Measurements from ENCODE around the gene ATP12A.

Gene ATP12A

DNA sequence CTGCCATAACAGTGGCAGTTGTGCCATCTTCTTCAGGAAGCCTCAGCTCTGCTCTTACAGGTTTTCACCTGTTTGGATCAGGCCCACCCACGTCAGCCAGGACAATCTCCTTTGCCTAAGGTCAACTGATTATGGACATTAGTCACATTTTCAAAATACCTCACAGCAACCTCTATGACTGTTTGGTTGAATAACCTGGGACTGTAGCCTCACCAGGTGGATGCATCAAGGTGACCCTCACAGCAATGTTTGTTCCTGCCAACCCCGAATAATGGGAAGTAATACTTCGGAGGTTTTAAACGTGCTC is 17.2 kb upstream of the ATP12A start:
- no peak for DNase-seq (ENCODE audit: low read depth in 3 of 3)

DNA sequence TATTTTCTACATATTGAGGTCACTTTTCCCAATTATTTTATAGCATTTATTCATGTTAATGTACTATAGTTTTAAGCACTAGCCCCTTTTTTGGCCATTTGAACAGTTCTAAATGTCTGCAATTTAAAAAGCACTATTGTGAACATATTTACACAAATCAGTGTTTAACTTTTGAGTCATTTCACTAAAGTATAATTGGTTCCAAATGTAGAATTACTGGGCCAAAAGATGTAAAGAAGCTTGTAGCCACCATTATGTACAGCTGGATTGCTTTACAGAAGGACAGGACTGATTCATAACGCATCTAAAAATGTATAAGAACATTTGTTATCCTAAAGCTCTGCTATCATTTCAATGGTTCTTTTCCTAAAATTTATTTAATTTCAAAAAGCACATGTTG is 16.6 kb upstream of the ATP12A start:
- DNase-seq (ENCODE audit: low read depth in 3 of 3), result no peak

DNA sequence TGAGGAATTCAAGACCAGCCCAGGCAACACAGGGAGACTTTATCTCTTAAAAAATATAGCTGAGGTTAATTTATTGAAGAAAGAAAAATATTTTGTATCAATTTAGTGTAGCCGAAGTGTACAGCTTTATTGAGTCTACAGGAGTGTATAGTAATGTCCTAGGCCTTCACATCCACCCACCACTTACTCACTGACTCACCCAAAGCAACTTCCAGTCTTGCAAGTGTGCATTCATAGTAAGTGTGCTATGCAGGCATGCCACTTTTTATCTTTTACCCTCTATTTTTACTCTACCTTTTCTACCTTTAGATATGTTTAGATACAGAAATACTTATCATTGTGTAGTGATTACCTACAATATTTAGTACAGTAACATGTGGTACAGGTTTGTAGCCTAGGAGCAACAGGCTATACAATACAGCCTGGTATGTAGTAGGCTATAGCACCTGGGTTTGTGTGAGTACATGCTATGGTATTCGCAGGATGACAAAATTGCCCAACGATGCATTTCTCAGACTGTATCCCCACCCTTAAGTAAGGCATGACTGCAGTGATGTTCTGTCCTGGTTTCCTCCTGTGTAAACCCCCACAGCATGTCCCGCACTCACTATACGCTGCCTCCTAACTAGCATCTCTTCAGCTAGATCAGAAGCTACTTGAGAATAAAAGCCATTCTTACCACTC is 15.3 kb upstream of the ATP12A start:
- no peak for DNase-seq (ENCODE audit: low read depth in 3 of 3)

DNA sequence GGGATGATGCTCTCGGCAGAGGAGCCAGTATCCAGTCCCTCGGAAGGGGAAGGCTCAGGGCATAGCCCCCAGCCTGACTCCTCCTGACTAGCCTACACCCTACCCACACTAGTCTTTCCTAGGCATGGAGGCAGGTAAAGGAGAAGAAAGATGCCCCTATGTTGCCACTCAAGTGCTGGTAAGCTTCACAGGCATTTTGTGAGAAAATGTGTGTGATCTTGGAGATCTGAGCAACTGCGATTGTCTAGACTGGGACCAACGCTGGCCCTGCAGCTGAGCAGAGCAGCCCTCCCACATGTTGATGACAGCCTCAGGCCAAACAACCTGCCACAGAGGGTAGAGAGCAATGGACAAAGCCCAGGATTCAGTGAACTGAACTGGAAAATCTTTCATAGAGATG is 11.7 kb upstream of the ATP12A start:
- DNase-seq (ENCODE audit: low read depth in 3 of 3), result no peak

DNA sequence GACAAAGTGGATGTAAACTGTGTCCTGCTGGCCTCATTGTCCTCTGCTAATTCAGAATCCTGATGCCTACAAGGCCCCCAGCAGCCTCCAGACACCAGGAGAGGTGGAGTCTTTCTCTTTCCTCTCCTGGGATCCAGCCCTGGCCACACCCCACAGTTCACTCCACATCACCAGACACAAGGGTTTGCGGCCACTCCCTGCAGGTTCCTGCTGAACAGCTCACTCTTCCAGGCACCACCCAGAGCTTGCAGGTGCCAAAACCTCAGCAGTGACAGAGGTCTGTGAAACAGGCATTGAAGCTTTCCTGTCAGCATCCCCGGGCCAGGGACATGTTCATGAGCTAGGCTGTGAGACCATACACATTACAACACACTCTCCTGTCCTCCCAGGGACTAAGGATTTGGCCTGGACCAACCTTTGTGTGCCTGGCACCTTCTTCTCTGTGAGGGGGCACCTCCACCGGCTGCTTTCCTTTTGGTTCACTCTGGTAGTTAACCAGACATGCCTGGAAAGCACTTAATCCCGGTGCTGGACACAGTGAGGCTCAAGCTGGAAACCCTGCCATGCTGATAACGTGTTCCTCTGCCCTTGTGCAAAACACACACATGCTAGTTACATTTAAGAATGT is 11.1 kb upstream of the ATP12A start:
- no peak for DNase-seq (ENCODE audit: low read depth in 3 of 3)

DNA sequence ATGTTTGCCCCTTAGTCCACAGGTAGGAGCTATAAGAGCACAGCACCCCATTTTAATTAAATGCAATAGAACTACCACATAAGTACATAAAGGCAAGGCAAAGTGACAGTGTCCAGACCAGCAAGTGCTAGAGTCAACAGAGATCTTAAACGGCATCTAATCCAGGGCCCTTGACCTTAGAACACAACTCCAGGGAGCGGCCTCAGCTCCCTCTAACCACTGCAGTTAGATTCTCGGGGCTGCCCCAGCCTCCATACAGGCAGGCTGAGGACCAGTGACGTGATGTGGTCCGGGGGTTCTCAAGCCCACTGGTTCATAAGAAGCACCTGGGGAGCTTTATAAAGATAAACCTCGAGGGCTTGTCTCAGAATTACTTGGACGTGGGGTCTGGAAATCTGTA is 10.0 kb upstream of the ATP12A start:
- no peak for DNase-seq (ENCODE audit: low read depth in 3 of 3)

DNA sequence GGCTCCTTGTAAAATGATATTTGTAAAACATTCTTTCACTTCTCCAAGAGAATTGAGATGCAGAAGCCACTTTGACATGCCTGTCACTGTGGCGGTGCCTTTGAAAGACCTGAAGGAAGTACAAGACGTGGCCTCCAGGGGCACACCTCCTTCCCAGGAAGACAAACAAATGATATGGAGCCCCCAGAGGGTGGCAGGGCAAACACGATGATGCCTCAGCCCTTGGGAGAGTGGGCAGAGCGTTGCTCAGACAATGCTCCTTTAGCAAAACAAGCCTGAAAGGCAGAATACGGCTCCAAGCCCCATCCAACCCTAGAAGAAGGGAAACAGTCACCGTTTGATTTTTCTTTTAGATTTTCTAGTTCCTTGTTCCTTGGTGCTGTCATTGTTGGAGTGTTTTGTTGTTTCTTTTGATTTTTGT is 9.2 kb upstream of the ATP12A start:
- no peak for DNase-seq (ENCODE audit: low read depth in 3 of 3)

DNA sequence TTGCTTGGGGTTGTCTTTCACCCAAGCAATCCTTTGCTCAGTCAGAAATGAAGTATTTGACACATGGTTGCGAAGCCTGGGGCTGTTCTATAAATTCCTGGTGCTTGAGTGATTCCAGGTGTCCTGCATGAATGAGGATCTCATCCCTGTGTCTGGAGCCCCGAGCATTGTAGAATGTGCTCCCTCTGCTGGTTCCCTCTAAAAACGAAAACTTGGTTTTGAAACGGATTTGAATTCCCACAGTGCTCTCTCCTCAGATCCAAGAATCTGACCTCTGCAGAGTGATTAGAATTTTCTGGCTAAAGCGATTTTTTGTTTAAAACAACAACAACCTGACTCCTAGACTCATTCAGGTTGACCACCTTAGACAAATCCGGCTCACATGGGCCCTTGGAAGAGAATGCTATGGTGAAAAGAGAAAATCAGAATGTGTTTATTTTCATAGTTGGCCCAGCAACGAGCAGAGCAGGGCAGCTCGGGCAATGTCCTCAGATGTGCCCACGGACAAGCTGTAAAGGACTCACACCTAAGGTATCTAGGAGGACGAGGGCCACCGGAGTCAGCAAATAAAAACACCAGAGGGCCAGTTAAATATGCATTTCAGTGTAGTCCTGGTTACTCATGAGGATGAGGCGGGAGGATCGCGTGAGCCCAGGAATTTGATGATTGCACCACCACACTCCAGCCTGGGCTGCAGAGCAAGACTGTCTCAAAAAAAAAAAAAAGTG is 8.7 kb upstream of the ATP12A start:
- DNase-seq (ENCODE audit: low read depth in 3 of 3), result no peak

DNA sequence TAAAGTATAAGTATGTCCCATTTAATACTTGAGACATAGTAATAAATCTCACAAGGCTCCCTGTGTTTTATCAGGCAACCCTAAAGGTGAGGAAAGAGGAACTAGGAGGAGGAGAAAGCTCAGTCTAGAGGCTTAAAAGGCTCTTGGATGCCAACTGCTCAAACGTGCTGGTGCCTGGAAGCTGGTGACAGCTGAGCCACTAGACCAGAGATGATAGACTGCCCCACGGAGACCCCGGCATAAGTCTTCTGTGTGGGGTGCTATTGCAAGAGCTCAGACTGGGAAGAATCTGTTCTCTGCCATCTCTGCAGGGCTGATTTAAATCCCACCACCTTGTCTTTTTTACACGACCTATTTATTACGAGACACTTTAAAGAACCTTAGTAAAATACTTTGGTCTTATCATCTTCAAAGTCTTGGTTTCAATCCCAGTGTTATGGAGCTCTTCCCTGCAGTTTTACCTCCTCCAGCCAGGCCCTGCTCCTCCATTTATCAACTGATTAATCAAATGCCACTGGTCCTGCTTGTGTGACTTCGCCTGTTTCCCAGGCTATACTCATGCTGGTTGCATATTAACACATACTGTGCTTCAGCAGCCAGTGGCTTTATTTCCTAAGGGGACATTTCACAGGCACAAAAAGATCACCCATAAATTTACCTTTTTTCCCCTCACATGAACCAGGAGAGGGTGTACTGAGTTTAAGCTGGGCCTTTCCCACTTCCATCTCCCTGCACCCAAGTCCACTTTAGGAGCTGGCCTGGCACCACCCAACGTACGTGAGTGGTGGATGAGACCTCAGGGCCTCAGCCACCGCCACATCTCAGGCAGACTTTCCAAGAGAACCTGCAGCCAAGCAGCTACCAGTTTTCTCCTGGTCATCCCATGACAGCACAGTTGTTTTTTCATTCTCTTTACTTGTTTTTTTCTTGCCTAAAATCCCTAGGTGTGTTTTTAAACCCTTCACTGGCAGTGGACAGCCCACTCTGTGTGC is 7.8 kb upstream of the ATP12A start:
- DNase-seq (ENCODE audit: low read depth in 3 of 3), result no peak

DNA sequence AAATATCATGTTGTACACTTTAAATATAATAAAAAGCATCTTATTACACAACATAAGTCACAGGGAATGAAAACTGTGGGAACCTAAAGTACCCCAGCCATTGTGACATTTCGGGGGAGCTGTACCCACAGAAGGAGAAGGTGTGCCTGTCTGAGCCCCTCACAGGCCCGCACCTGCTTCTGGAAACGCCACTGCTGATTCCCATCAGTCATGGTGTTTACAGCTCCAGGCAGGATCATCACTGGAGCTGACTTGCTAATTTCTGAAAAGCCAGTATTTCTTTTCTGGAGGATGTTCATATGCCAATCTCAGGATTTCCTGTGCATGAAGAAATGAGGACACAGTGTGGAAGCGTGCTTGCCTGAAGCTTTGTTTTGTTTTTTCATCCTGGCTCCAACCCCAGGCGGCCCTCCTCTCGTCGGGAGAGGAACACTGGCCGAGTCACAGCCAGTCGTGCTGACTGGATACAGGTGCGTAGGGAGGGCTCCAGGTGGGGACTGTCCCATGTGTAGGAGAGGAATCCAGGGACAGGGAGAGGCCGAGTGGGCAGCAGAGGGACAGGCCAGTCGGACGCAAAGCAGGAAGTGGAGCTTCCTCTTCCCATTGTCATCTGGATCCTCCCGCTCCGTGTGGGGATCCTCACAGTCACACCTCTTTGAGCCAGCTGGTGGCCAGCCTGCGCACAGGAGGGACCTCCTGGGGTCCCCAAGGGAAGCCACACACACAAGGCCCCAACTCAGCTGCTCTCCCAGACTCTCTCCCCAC is 4.2 kb upstream of the ATP12A start:
- no peak for DNase-seq (ENCODE audit: low read depth in 3 of 3)

DNA sequence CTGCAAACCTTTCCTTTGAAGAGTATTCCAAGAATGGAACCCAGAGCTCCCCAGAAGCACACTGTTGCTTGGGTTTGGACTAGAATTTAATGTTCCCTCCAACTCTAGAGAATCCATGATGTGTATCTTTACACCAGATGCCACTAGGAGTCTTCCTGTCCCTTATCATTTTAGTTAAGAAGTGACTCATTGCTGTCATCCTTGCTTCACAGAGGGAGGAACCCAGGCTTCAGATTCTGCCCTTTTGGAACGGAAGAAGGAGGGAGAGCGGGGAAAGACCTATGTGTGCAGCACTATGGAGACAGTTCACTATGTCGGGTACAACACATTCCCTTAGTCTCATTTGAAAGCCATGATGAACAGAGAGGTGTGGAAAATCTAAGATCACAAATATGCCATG is 2.1 kb upstream of the ATP12A start:
- no peak for DNase-seq (ENCODE audit: low read depth in 3 of 3)

DNA sequence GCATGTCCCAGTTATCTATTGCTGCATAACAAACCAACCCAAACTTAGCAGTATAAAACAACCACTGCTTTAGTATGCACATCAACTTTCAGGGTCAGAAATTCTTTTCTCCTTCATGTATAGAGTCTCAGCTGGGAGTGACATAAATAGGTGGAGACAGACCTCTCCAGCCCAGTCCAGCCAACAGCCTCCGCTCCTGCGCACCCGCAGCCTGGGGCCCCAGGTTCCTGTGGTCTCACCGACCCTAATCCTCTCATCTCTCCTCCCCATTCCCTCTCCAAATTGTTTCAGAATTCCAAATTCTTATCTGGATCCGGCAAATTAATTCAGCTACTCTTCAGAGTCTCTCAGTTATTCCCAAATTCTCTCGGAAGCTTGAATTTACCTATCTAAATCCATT is 522 bp upstream of the ATP12A start:
- no peak for DNase-seq (ENCODE audit: low read depth in 3 of 3)

DNA sequence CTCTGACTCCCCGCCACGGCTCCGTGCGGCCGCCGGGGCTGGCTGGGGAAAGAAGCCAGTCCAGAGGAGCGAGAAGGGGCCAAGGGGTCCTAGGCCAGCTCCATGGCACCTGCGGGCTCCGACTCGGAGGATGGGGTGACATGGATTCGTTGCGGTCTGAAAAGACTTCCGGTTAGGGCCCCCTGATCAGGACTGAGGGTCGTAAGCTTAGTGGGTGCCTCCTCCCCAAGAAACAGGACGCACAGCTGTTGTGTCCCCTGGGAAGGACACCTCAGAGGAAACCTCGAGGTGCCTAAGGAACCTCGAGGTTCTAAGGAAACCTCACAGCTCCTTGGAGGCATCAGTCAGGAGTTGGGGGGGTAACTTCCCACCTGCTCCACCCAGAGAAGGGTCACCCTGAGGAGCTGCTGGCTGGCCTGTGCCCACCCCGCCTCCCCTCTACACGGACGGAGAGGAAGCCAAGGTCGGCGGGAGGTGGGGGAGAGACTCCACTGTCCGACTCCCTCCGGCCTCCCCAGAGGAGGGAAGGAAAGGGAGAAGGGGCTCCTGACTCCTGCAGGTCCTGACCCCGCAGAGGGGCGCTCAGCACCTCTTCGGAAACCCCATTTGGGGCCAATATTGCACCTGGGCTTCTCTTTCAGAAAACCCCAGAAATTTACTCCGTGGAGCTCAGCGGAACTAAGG is 855 bp downstream of the ATP12A start:
- no peak for DNase-seq (ENCODE audit: low read depth in 3 of 3)

DNA sequence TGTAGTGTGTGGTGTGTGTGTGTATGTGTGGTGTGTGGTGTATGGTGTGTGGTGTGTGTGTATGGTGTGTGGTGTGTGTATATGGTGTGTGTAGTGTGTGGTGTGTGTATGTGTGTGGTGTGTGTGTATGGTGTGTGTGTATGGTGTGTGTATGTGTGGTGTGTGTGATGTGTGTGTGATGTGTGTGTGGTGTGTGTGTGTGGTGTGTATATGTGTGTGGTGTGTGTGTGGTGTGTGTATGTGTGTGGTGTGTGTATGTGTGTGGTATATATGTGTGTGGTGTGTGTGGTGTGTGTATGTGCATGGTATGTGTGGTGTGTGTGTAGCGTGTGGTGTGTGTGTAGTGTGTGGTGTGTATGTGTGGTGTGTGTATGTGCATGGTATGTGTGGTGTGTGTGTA is 1.7 kb downstream of the ATP12A start:
- no peak for DNase-seq (ENCODE audit: low read depth in 3 of 3)

DNA sequence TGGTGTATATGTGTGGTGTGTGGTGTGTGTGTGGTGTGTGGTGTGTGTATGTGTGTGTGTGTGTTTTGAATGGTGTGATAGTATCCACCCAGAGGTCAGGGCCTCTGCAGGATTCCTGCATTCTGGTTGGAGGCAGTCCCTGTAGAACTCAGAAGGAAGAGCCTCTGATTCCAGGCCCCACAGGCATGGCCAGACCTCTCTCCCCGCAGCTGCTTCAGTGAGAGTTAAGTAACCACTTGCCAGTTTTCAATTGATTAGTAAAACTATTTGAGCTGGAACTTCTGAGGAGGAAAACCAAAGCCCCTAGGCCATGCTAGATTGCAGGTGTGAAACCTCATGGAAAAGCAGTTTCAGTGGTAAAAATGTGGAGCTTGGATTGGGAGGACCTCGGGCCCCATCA is 2.1 kb downstream of the ATP12A start:
- DNase-seq (ENCODE audit: low read depth in 3 of 3), result no peak

DNA sequence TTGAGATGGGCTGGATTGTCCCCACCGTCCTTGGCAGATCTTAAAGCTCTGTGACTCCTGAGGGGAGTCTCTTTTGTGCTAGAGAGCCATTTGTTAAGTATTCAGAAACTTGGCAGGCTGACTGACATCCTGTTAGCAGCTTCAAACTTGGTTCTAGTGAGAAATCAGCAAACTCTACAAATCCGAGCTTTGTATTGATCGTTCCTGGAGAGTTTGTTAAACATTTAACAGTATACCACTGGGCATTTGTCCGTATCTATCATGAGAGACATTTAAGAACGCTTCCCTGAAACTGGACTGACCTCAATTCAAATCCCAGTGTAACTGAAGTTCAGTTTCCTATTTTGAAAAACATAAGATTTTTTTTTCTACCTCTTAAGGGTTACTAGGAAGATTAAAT is 3.1 kb downstream of the ATP12A start:
- no peak for DNase-seq (ENCODE audit: low read depth in 3 of 3)

DNA sequence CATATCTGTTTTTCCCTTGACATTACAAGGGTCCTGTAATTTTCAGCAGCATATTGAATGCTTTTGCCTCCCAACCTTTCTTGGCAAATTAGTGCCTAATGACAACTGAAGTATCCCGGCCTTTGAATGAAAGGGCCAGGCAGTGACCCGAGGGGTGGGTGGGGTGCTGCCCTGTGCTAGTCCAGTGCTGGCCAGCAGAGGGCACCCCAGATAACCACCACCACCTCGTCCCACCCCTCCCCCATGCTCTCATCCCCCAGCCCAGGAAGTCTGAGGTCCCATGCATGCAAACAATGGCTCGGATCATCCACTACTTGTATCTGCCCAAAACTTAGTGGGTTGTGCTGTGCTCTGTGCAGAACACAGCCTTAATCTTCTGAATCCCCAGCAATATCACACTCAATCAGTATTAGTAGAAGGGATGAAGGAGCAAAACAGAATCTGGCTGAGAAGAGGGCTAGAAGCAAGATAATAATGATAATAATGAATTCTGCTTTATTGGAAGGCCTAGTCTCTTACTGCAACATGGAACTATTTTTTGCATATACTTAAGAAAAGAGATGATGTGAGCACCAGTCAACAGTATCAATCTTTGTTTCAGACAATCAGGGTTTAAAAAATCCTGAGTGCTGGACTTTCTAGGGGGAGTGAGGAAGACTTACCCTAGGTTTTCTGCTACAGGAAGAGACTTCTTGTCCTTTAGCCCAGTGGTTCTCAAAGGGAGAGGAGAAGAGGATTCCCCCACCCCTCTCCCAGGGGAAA is 3.8 kb downstream of the ATP12A start:
- peak; percentile 28 to 72 (median 35) for DNase-seq (ENCODE audit: low read depth in 3 of 3)

DNA sequence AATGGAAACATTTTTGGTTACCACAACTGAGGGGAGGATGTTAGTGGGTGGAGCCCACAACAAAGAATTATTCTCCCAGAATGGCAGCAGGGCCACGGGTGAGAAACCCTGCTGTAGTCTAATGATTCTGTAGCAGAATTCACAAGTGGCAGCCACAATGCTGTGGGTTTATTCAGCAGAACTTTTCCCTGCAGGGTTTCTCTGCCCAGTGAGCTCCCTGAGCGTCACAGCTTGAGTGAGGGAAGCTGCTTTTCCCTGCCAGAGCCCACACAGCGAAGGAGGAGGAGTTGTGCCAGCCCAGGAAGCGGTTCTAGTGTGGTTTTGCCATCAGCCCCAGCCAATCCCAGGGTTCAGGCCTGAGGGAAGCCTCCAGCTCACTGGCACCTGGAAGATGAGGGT is 4.4 kb downstream of the ATP12A start:
- no peak for DNase-seq (ENCODE audit: low read depth in 3 of 3)

DNA sequence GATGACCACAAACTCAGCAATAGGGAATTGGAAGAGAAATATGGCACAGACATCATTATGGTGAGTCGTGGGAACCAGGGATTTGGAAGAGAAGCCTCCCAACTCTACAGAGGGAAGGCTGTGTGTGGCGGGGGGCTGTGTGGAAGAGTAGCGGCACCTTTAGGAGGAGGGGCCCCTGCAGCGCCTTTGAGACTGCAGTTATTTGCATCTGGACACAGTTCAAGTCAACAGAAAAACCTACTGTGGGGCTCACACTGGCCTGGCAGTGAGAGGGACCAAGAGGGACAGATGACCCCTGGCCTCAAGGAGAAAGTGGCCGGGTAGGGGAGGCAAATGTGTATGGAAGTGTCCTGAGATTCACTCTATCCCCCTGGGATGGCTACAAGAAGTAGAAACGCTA is 5.1 kb downstream of the ATP12A start:
- DNase-seq (ENCODE audit: low read depth in 3 of 3), result no peak

DNA sequence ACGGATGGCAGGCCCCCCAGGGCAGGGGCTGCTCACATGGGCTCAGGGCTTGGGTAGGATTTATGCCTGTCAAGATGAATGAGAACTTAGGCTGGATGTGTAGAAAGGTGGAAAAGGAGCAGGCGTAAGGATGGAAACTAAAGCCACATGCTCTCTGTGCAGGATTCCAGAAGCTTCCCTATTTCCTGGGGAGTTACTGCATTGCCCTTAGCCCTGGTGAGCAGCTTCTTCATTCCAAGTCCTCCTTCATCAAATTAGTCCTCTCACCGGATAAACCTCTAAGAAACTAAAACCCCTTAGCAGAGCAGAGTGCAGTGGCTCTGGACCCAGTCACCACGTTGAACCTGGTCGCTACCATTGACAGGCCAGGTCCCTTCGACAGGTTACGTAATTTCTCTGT is 7.4 kb downstream of the ATP12A start:
- DNase-seq (ENCODE audit: low read depth in 3 of 3), result no peak

Data from stimulated activated CD4-positive, alpha-beta T cell treated with anti-CD3 and anti-CD28 coated beads, TNF-alpha, amount 100 ng/mL, for 48 hours (primary cell).